NCI-H446 treated with DMSO at 0.1 percent for 48 hours (cell line): ENCODE measurements around the gene LIFR.
"Not testable (repeated sequence)": the region's sequence is repeated elsewhere in the genome, so short reads cannot be mapped to it uniquely, and the experiment has no call there.

Source experiments
- DNase-seq: peaks from one replicate; lab custom pipeline; 2025; lab: John Stamatoyannopoulos, UW

Gene LIFR

GRCh38 chr5:38556599-38557307 is at the start of gene LIFR:
Gene LIFR, minus strand, starts transcription at chr5:38556646. Its CDS starts 25,999 bp downstream, at chr5:38530647.
- DNase-seq: no peak

GRCh38 chr5:38605610-38606009 is 49.2 kb upstream of the LIFR start:
- no peak for DNase-seq

GRCh38 chr5:38603691-38604090 is 47.2 kb upstream of the LIFR start:
- DNase-seq: no peak

- DNase-seq: no peak
Measured at GRCh38 chr5:38602641-38603040, 46.2 kb upstream of the LIFR start.

GRCh38 chr5:38601863-38602298 is 45.4 kb upstream of the LIFR start:
- no peak for DNase-seq

GRCh38 chr5:38601133-38601862 is 44.9 kb upstream of the LIFR start:
- DNase-seq: no peak

GRCh38 chr5:38600329-38601045 is 44.0 kb upstream of the LIFR start:
- DNase-seq: no peak

GRCh38 chr5:38599751-38600150 is 43.3 kb upstream of the LIFR start:
- DNase-seq: not testable (repeated sequence)

- no peak for DNase-seq
Measured at GRCh38 chr5:38598994-38599617, 42.7 kb upstream of the LIFR start.

GRCh38 chr5:38598296-38598993 is 42.0 kb upstream of the LIFR start:
- DNase-seq: no peak

GRCh38 chr5:38596981-38597380 is 40.5 kb upstream of the LIFR start:
- DNase-seq: no peak

GRCh38 chr5:38595132-38595745 is 38.8 kb upstream of the LIFR start:
- DNase-seq: no peak

- no peak for DNase-seq
Measured at GRCh38 chr5:38593959-38594358, 37.5 kb upstream of the LIFR start.

- DNase-seq: no peak
Measured at GRCh38 chr5:38591523-38591849, 35.0 kb upstream of the LIFR start.

GRCh38 chr5:38590838-38591522 is 34.5 kb upstream of the LIFR start:
- DNase-seq: no peak

GRCh38 chr5:38589629-38590028 is 33.2 kb upstream of the LIFR start:
- DNase-seq: no peak

GRCh38 chr5:38585816-38586215 is 29.4 kb upstream of the LIFR start:
- no peak for DNase-seq

- DNase-seq: no peak
Measured at GRCh38 chr5:38583500-38583899, 27.1 kb upstream of the LIFR start.

- no peak for DNase-seq
Measured at GRCh38 chr5:38582975-38583319, 26.5 kb upstream of the LIFR start.

- DNase-seq: no peak
Measured at GRCh38 chr5:38582293-38582974, 26.0 kb upstream of the LIFR start.
